Astrocyte (in vitro differentiated cells and primary cell): ENCODE measurements around the gene SGPL1.

Experiments used
- EZH2 ChIP-seq: IDR thresholded peaks from 2 replicates; pipeline ENCODE4 v1.6.1; 2012; ENCODE audit warnings: mild to moderate bottlenecking, low read length, inconsistent platforms; ENCODE audit not compliant: insufficient read depth
- TF ChIP-seq, protein P1 (sequence below): IDR thresholded peaks from 2 replicates; pipeline ENCODE4 v1.5.1; 2011; ENCODE audit warnings: low read depth, mild to moderate bottlenecking, inconsistent platforms, low read length, moderate library complexity; ENCODE audit not compliant: insufficient read depth

DNA sequence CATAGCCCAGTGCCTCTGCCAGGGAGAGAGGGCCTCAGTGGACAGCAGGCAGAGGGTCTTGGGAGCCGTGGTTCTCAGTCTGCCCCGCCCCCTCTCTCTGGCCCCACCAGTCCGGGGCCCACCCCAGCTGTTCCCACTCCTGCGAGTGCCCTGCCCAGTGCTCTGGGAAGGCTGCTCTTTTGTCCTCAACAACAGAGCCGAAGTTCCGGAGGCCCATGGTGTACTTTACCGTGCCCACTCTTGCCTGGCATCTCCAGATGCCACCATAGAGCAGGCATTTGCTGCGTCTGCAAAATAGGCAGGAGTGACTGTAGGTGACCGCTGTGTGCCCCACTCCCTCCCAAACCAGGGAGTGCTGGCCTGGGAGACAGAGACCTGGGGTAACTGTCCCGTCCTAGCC lies 101.9 kb downstream of the SGPL1 start:
- TF ChIP-seq, protein P1, sequence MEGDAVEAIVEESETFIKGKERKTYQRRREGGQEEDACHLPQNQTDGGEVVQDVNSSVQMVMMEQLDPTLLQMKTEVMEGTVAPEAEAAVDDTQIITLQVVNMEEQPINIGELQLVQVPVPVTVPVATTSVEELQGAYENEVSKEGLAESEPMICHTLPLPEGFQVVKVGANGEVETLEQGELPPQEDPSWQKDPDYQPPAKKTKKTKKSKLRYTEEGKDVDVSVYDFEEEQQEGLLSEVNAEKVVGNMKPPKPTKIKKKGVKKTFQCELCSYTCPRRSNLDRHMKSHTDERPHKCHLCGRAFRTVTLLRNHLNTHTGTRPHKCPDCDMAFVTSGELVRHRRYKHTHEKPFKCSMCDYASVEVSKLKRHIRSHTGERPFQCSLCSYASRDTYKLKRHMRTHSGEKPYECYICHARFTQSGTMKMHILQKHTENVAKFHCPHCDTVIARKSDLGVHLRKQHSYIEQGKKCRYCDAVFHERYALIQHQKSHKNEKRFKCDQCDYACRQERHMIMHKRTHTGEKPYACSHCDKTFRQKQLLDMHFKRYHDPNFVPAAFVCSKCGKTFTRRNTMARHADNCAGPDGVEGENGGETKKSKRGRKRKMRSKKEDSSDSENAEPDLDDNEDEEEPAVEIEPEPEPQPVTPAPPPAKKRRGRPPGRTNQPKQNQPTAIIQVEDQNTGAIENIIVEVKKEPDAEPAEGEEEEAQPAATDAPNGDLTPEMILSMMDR: no peak
- TF ChIP-seq EZH2: no peak
